Measurements from ENCODE around the gene MESD. TPM values are rescaled to one million over a fixed set of nuclear protein-coding genes. Genes with fewer than 3 reads are reported as not detected.

The MESD gene
- total and polyA plus RNA-seq, 9 of the 15 experiments (the other 6 are each of a cell fraction or from before 2014, with no cell fraction given), result 11.3 to 39.7 (median 22.8) TPM

GRCh38 chr15:81010086-81010485 is 20.5 kb upstream of the MESD start:
- in situ Hi-C loops (cut with MboI) (no loop called here), intact Hi-C loops (cut with micrococcal nuclease) (no loop called here)
- Histone ChIP-seq H2AFZ (ENCODE audit: low read depth, low read length) (no peak overlapping the region), H3K9me3 (replicated peaks; ENCODE audit: control insufficient read depth, insufficient read depth, low read depth, low read length) (no peaks in the 10 kb centered on the region), H3K4me1 (replicated peaks in 1 of 2; ENCODE audit: control insufficient read depth in 2 of 2, insufficient read depth in 2 of 2, low read length in 2 of 2) (no peaks in the 10 kb centered on the region), H3K9ac (ENCODE audit: insufficient read depth in 1 of 2, low read depth in 2 of 2, low read length in 2 of 2) (no peak overlapping the region), H3K27ac (ENCODE audit: extremely low read depth, low read depth, low read length) (no peak overlapping the region), H4K20me1 (replicated peaks; ENCODE audit: control insufficient read depth, insufficient read depth, low read length) (no peaks in the 10 kb centered on the region), H3K9me1 (ENCODE audit: control insufficient read depth, insufficient read depth, low read length) (no peaks in the 10 kb centered on the region), H3K4me3 (no peak overlapping the region), H3K4me2 (ENCODE audit: insufficient read depth, low read length) (no peak overlapping the region), H3K27me3 (ENCODE audit: control insufficient read depth in 2 of 2, insufficient read depth in 2 of 2, low read length in 2 of 2) (no peaks in the 10 kb centered on the region), H3K79me2 (ENCODE audit: control insufficient read depth, insufficient read depth, low read length) (no peaks in the 10 kb centered on the region), H3K36me3 (ENCODE audit: control insufficient read depth, insufficient read depth, low read length) (no peaks in the 10 kb centered on the region)
- WGBS (ENCODE audit: insufficient coverage, low coverage, missing lambda C conversion rate), result 60% methylated on average over 4 of the region's 4 CpGs
- TF ChIP-seq ZNF695 (CRISPR knock-in tag; IDR thresholded peaks at IDR 0.05), result no peak
- TF ChIP-seq GTF2B (IDR thresholded peaks at IDR 0.05; ENCODE audit: extremely low read depth, insufficient read length), result no peak
- TF ChIP-seq KLF16 (IDR thresholded peaks at IDR 0.05), result no peak
- TF ChIP-seq SRSF1 (IDR thresholded peaks at IDR 0.05; ENCODE audit: low read depth, low read length), result no peak
- TF ChIP-seq ELF4 (CRISPR knock-in tag; IDR thresholded peaks at IDR 0.05), result no peak
- TF ChIP-seq CBX8 (IDR thresholded peaks at IDR 0.05; ENCODE audit: borderline replicate concordance, extremely low read depth, low read depth, low read length, poor library complexity, severe bottlenecking), result no peak
- TF ChIP-seq ZNF239 (CRISPR knock-in tag; IDR thresholded peaks at IDR 0.05), result no peak
- no peak for TF ChIP-seq KAT2B (IDR thresholded peaks at IDR 0.05; ENCODE audit: low read depth, low read length)
- no peak for TF ChIP-seq POLR3G (IDR thresholded peaks at IDR 0.05; ENCODE audit: extremely low read depth, insufficient read length, insufficient replicate concordance)
- no peak for TF ChIP-seq SNAPC5 (CRISPR knock-in tag; IDR thresholded peaks at IDR 0.05)
- TF ChIP-seq PHF20 (IDR thresholded peaks at IDR 0.05; ENCODE audit: partially characterized antibody), result no peak
- no peak for TF ChIP-seq ZC3H11A (IDR thresholded peaks at IDR 0.05; ENCODE audit: low read depth, low read length)
- no peak for TF ChIP-seq BRD9 (IDR thresholded peaks at IDR 0.05; ENCODE audit: low read depth, partially characterized antibody)
- no peak for TF ChIP-seq RBM34 (IDR thresholded peaks at IDR 0.05; ENCODE audit: borderline replicate concordance, insufficient read depth, low read length)
- no peak for TF ChIP-seq ZNF3 (CRISPR knock-in tag; IDR thresholded peaks at IDR 0.05)
- TF ChIP-seq PPARD (CRISPR knock-in tag; IDR thresholded peaks at IDR 0.05), result no peak
- no peak for TF ChIP-seq BMI1 (IDR thresholded peaks at IDR 0.05; ENCODE audit: low read length)
- no peak for TF ChIP-seq CBFA2T3 (IDR thresholded peaks at IDR 0.05)
- no peak for TF ChIP-seq FOXJ2 (tag; IDR thresholded peaks at IDR 0.05)
- TF ChIP-seq ZNF174 (CRISPR knock-in tag; IDR thresholded peaks at IDR 0.05), result no peak
- CTCF ChIA-PET (ENCODE audit: low intra/inter-chr PET ratio), result no interaction called here
- no peak for ATAC-seq
- BruUV-seq (replicated peaks), result no TSS peak
- DNase-seq (ENCODE audit: extremely low read depth in 1 of 4, low spot score in 3 of 4), result no peak
- POLR2A ChIA-PET, result interaction anchor here (1.1 kb wide), 1 partner anchor 9 kb away, joined by 6 read pairs; no protein-coding TSS in a partner anchor
- FAIRE-seq, result peak; percentile 51
